Pancreas (tissue), 10 donors: ENCODE data around the gene SHROOM3. TPM values are rescaled to one million over a fixed set of nuclear protein-coding genes. Genes with fewer than 3 reads are reported as not detected.
A peak's percentile ranks its signal among the peaks of the same experiment; 100 is the strongest.

Experiments
- ATAC-seq, 4 donors: fragments of 200-7000 bp; cut with Tn5 transposase; one replicate each; pipeline versions ENCODE4 v1.8.0 to v1.9.1; 2020; ENCODE audit warnings: mild to moderate bottlenecking in 4 of 4, moderate library complexity in 4 of 4
- DNase-seq, 6 donors: peaks; one replicate each; pipeline ENCODE4 v3.0.0-alpha.2; 2020
- FAIRE-seq: peaks from 2 replicates; lab custom pipeline; 2012; peaks lifted over from hg19 to GRCh38; lab: Jason Lieb, UNC
- H3K27ac ChIP-seq, 4 donors: fragments of 200-600 bp; sonication (generic); 1 replicate in 3 of 4; 2 replicates in 1 of 4; pipeline versions ENCODE4 v1.5.0 to v1.8.0; 2020
- H3K27me3 ChIP-seq, 4 donors: fragments of 200-600 bp; one replicate each; pipeline ENCODE4 v1.8.0; 2021
- H3K36me3 ChIP-seq, 3 donors: fragments of 200-600 bp; sonication (generic) in 1 of 3; one replicate each; pipeline versions ENCODE4 v1.5.0 to v1.8.0; 2020 to 2021
- H3K4me1 ChIP-seq, 3 donors: fragments of 200-600 bp; one replicate each; pipeline ENCODE4 v1.8.0; 2021
- H3K4me3 ChIP-seq, 4 donors: fragments of 200-600 bp; sonication (generic) in 2 of 4; one replicate each; pipeline versions ENCODE4 v1.5.0 to v1.8.0; 2020 to 2021
- H3K9me3 ChIP-seq, 4 donors: fragments of 200-600 bp; one replicate each; pipeline ENCODE4 v1.8.0; 2021
- WGBS, 2 donors: extraction: QIAGEN DNeasy Blood & Tissue Kit; methylation state at CpG; one replicate each; pipeline ENCODE4 v1.1.7; 2013; 5-methylcytosine and 5-hydroxymethylcytosine counted together
- intact Hi-C, 3 donors: fragments of 100-400 bp; cut with DNase I; formaldehyde crosslinking; loops; one replicate each; pipeline versions ENCODE4 v1.11.1 to v1.14.2; 2022
- polyA plus RNA-seq, 2 donors: library from polyadenylated mRNA; stranded (reverse); fragments of 200-250 nt; gene quantifications; one replicate each; pipeline ENCODE4 v1.2.3, GENCODE V29; 2013
- total RNA-seq, 6 donors: library from RNA; stranded (reverse); fragmentation: NEBNext Ultra II Directional in 4 of 6; extraction: Animal tissue kit (Norgen Biotek cat#: 25700) in 4 of 6; gene quantifications; one replicate each; pipeline versions ENCODE4 v1.2.1 to v1.2.4, GENCODE V29; 2021 to 2023
- TF ChIP-seq, protein P1 (sequence below), 4 donors: fragments of 200-600 bp; sonication (generic) in 3 of 4; IDR thresholded peaks; one replicate each; pipeline versions ENCODE4 v1.5.0 to v1.8.0; 2021; ENCODE audit warnings: antibody characterized with exemption in 4 of 4
- donor health status: healthy with polysubstance abuse.
- donor health status: DM: no; HTN: no; CAD: no; lungs with moderate emphysema.
- donor health status: DM: no; HTN: no; CAD: no.
- donor health status: control.
- donor health status: control.
- donor health status: Bipolar disorder and iron deficiency.
- donor health status: DM: yes; HTN: yes; CAD: no.
- donor health status: DM: no; HTN: no; CAD: no.
- donor health status: DM: no; HTN: no; CAD: no.
- donor health status: DM: yes; HTN: yes; CAD: no.

SHROOM3 gene
- total and polyA plus RNA-seq, 8 donors: 6.2 to 43.5 (median 17.1) TPM

DNA sequence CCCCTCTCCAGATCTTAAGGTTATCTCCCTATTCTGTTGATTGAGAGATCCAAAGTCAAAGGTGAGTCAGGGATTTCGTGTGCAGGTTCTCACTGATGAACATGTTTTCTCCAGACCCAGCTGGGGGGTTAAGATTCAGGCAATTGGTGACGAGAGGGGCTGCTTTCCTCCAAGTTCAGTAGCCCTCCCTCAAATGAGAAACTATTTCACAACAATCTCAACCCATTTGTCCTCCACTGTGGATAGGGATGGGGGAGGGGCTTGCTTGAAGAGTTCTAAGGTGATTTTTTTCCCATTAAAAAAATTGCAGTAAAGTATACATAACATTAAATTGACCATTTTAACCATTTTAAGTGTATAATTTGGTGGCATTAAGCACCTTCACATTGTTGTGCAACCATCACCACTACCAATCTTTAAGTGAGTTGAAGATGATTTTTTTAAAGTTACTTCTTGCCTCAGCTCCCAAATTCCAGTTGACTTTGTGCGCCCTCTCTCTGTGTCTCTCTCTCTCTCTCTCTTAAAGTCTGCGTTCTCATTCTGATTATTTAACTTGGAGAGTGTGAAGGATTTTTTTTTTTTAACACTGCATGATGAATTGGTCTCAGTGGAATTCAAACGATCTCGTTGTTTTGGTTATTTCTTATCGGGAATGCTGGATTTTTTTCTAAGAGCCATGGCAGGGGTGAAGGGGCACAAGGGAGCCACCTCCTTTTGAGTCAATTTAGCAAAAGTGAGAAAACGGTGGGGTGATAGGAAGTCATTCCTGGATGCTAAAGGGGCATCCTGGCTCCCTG is 175.9 kb downstream of the SHROOM3 start:
- H3K27ac ChIP-seq: peak overlapping the region; percentile 19 to 75 (median 54)
- TF ChIP-seq, protein P1, sequence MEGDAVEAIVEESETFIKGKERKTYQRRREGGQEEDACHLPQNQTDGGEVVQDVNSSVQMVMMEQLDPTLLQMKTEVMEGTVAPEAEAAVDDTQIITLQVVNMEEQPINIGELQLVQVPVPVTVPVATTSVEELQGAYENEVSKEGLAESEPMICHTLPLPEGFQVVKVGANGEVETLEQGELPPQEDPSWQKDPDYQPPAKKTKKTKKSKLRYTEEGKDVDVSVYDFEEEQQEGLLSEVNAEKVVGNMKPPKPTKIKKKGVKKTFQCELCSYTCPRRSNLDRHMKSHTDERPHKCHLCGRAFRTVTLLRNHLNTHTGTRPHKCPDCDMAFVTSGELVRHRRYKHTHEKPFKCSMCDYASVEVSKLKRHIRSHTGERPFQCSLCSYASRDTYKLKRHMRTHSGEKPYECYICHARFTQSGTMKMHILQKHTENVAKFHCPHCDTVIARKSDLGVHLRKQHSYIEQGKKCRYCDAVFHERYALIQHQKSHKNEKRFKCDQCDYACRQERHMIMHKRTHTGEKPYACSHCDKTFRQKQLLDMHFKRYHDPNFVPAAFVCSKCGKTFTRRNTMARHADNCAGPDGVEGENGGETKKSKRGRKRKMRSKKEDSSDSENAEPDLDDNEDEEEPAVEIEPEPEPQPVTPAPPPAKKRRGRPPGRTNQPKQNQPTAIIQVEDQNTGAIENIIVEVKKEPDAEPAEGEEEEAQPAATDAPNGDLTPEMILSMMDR (IDR thresholded peaks at IDR 0.05): no peak
- ATAC-seq: peak; percentile 49 to 74 (median 70)
- H3K27me3 ChIP-seq: no peaks in the 10 kb centered on the region
- intact Hi-C loops: no loop called here
- no peaks in the 10 kb centered on the region for H3K36me3 ChIP-seq
- FAIRE-seq: no peak
- H3K4me3 ChIP-seq: peak overlapping the region in 1 of 4 donors; percentile 4
- no peaks in the 10 kb centered on the region for H3K9me3 ChIP-seq
- no peak for DNase-seq
- 19 to 23% methylated on average over 8 of the region's 8 CpGs for WGBS, 2 donors
- peaks cover 4 to 18% (median 16%) of the 10 kb centered on the region in 3 donors for H3K4me1 ChIP-seq

DNA sequence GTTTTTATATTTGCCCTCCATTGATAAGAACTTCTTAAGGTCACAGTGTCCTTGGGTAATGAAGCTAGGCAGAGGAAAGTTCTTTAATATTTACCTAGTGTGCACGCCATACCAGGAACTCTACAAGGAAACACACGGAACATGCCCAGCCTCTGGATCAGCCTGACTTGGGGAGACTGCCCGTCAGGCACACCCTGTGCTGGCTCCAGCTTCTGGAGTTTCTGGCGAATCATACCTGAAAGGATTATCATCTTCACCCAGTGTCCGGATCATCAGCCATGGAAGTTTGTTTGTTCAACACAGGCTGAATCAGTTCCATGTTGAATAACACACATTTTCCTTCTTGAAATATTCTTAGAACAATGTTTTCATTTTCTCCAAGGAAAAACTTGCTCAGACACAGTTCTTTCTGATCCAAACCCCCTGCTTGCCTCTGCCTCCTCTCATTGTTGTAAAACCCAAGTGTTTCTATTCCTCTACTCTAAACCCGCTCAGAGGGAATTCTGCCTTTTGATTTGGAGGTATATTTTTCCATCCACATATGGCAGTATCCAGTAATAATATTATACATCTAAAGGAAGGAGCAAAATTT is 176.7 kb downstream of the SHROOM3 start:
- TF ChIP-seq, protein P1 (IDR thresholded peaks at IDR 0.05): no peak
- Histone ChIP-seq H3K27me3 (no peaks in the 10 kb centered on the region), H3K4me3 (peak overlapping the region in 2 of 4 donors; percentile 3 to 4), H3K9me3 (no peaks in the 10 kb centered on the region), H3K27ac (peak overlapping the region; percentile 19 to 75 (median 54)), H3K4me1 (peaks cover 4 to 18% (median 16%) of the 10 kb centered on the region in 3 donors), H3K36me3 (no peaks in the 10 kb centered on the region)
- ATAC-seq: peak; percentile 87 to 93 (median 90)
- DNase-seq: peak in 5 of 6 donors; percentile 42 to 64 (median 59)
- no peak for FAIRE-seq
- 28 to 31% methylated on average over 6 of the region's 6 CpGs for WGBS, 2 donors
- intact Hi-C loops: no loop called here

DNA sequence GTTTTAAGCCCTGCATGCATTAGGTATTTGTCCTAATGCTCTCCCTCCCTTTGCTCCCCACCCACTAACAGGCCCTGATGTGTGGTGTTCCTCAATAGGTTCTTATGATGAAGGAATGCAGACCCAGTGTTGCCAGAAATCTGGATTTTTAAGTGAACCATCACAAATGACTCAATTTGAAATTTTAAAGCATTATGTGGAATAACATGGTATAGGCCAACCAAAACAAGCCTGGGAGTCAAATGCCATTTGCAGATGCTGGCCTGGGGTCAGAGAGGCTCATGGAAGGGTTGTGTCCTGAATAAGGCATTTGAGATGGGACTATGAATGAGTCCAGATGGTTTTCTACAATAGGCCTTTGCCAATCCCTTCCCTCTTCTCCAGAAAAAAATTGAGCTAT is 179.6 kb downstream of the SHROOM3 start:
- no peak for ATAC-seq
- H3K4me1 ChIP-seq: peaks cover 4 to 17% (median 16%) of the 10 kb centered on the region in 3 donors
- H3K27me3 ChIP-seq: no peaks in the 10 kb centered on the region
- H3K4me3 ChIP-seq: no peak overlapping the region
- no peaks in the 10 kb centered on the region for H3K9me3 ChIP-seq
- no peaks in the 10 kb centered on the region for H3K36me3 ChIP-seq
- intact Hi-C loops: no loop called here
- H3K27ac ChIP-seq: no peak overlapping the region
- TF ChIP-seq, protein P1 (IDR thresholded peaks at IDR 0.05): no peak
- FAIRE-seq: no peak
- DNase-seq: no peak

DNA sequence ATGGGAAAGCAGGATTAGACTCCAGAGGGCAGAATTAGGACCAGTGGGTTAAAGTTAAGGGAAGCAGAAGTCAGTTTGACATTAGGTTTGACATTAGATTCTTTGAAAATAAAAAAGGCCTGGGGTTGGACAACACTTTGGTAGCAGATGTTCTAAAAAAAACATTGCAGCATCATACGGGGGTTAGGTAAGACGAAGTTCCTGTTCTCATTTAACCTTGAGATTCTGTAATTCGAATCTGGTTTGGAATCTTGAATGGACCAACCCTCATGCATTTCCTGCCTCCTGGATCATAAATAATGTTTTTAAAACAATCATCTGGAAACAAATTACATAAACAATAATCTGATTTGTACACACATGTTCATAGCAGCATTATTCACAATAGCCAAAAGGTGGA is 181.0 kb downstream of the SHROOM3 start:
- no peak for FAIRE-seq
- 67 to 74% methylated on average over 3 of the region's 3 CpGs for WGBS, 2 donors

More for the DNA sequence above, 181.0 kb downstream of the SHROOM3 start:
- Histone ChIP-seq H3K4me1 (peaks cover under 1 to 13% (median 13%) of the 10 kb centered on the region in 3 donors), H3K4me3 (no peak overlapping the region), H3K36me3 (no peaks in the 10 kb centered on the region), H3K27ac (no peak overlapping the region), H3K9me3 (no peaks in the 10 kb centered on the region), H3K27me3 (no peaks in the 10 kb centered on the region)
- DNase-seq (no peak), ATAC-seq (no peak)
- TF ChIP-seq, protein P1 (IDR thresholded peaks at IDR 0.05): no peak
- intact Hi-C loops: no loop called here
